ENCODE results near the gene GNPNAT1.

Gene GNPNAT1

DNA sequence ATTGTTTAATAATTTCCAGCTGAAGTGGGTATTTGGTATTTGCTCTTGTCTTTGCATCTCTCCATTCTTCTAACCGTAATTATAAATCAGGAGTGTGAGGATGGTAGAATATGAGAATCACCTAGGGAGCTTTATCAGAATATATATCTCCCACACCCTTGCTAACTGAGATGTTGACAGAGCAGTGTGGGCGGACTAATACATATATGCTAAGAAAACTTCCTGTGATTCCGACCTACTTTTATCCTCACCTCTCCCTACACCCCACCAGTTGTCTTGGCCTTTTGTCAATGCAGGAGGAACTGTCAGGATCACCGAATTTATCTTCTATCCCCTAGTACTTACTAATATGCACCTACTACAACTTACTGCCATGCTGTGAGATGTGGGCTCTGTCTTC lies 14.7 kb upstream of the GNPNAT1 start:
- TF ChIP-seq TAF1 (IDR thresholded peaks at IDR 0.05; ENCODE audit: low read depth) (no peak), EGR1 (IDR thresholded peaks at IDR 0.05) (no peak), NFIC (IDR thresholded peaks at IDR 0.05) (no peak), RAD21 (IDR thresholded peaks at IDR 0.05; ENCODE audit: low read depth) (no peak), YY1 (IDR thresholded peaks at IDR 0.05; ENCODE audit: low read depth) (no peak), ZBTB7A (IDR thresholded peaks at IDR 0.05; ENCODE audit: low read depth) (no peak)
- TF ChIP-seq, protein P1, sequence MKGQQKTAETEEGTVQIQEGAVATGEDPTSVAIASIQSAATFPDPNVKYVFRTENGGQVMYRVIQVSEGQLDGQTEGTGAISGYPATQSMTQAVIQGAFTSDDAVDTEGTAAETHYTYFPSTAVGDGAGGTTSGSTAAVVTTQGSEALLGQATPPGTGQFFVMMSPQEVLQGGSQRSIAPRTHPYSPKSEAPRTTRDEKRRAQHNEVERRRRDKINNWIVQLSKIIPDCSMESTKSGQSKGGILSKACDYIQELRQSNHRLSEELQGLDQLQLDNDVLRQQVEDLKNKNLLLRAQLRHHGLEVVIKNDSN (IDR thresholded peaks at IDR 0.05): no peak
- TF ChIP-seq, protein P2, sequence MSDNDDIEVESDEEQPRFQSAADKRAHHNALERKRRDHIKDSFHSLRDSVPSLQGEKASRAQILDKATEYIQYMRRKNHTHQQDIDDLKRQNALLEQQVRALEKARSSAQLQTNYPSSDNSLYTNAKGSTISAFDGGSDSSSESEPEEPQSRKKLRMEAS (IDR thresholded peaks at IDR 0.05): no peak
- TF ChIP-seq, protein P3, sequence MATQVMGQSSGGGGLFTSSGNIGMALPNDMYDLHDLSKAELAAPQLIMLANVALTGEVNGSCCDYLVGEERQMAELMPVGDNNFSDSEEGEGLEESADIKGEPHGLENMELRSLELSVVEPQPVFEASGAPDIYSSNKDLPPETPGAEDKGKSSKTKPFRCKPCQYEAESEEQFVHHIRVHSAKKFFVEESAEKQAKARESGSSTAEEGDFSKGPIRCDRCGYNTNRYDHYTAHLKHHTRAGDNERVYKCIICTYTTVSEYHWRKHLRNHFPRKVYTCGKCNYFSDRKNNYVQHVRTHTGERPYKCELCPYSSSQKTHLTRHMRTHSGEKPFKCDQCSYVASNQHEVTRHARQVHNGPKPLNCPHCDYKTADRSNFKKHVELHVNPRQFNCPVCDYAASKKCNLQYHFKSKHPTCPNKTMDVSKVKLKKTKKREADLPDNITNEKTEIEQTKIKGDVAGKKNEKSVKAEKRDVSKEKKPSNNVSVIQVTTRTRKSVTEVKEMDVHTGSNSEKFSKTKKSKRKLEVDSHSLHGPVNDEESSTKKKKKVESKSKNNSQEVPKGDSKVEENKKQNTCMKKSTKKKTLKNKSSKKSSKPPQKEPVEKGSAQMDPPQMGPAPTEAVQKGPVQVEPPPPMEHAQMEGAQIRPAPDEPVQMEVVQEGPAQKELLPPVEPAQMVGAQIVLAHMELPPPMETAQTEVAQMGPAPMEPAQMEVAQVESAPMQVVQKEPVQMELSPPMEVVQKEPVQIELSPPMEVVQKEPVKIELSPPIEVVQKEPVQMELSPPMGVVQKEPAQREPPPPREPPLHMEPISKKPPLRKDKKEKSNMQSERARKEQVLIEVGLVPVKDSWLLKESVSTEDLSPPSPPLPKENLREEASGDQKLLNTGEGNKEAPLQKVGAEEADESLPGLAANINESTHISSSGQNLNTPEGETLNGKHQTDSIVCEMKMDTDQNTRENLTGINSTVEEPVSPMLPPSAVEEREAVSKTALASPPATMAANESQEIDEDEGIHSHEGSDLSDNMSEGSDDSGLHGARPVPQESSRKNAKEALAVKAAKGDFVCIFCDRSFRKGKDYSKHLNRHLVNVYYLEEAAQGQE (IDR thresholded peaks at IDR 0.05; ENCODE audit: low read depth): no peak

DNA sequence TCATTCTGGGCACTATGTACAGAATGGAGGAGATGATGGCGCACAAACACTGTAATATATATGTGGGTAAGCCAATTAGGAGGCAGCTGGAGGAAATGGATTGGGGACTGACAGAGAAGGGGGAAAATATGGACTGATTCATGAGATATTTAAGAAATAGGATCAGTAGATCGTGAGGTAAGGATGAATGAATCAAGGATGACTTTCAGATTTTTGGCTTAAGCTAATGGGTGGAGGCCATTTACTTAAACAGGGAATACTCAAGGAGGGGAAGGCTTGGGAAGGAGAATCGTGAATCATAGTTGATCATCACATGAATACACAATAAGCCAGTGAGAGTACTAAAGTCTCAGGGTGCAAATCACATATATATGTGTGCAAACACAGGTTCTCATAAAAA lies 11.2 kb upstream of the GNPNAT1 start:
- TF ChIP-seq, protein P1 (IDR thresholded peaks at IDR 0.05): no peak
- TF ChIP-seq NFIC (IDR thresholded peaks at IDR 0.05): no peak
- no peak for TF ChIP-seq CREB1 (IDR thresholded peaks at IDR 0.05; ENCODE audit: low read depth)
- no peak for TF ChIP-seq EP300 (IDR thresholded peaks at IDR 0.05; ENCODE audit: borderline replicate concordance)
- no peak for TF ChIP-seq TCF12 (IDR thresholded peaks at IDR 0.05; ENCODE audit: low read depth)
- TF ChIP-seq, protein P2 (IDR thresholded peaks at IDR 0.05): no peak
- no peak for TF ChIP-seq ZBTB7A (IDR thresholded peaks at IDR 0.05; ENCODE audit: low read depth)
- no peak for TF ChIP-seq YY1 (IDR thresholded peaks at IDR 0.05; ENCODE audit: low read depth)
- TF ChIP-seq TEAD4 (IDR thresholded peaks at IDR 0.05): no peak
- TF ChIP-seq FOXM1 (IDR thresholded peaks at IDR 0.05; ENCODE audit: borderline replicate concordance, low read depth): no peak
- TF ChIP-seq RAD21 (IDR thresholded peaks at IDR 0.05; ENCODE audit: low read depth): no peak

DNA sequence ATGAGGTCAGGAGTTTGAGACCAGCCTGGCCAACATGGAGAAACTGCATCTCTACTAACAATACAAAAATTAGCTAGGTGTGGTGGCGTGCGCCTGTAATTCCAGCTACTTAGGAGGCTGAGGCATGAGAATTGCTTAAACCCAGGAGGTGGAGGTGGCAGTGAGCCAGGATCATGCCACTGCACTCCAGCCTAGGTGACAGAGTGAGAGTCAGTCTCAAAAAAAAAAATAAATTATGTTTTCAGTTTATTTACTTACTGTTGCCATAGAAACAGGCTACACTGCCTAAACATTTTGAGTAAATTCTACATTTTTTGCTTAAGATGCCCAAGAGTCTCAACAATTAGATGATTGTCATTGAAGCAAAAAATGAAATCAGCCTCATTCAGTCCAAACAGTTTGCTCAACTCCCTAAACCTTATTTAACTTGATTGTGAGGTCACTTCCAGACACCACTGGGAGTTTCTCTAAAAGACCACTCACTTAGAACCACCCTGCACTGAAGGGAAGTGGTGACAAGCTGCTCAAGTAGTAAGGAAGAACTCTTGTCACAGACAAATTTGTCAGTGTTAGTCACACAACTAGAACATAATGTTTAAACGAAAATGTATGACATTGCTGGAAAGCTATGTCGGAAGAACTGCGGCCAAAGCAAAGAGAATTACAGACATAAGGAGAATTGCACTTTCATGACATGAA lies 9.8 kb upstream of the GNPNAT1 start:
- no peak for TF ChIP-seq FOXM1 (IDR thresholded peaks at IDR 0.05; ENCODE audit: borderline replicate concordance, low read depth)
- TF ChIP-seq YY1 (IDR thresholded peaks at IDR 0.05; ENCODE audit: low read depth): no peak
- TF ChIP-seq, protein P2 (IDR thresholded peaks at IDR 0.05): no peak
- TF ChIP-seq, protein P1 (IDR thresholded peaks at IDR 0.05): no peak
- TF ChIP-seq, protein P3 (IDR thresholded peaks at IDR 0.05; ENCODE audit: low read depth): no peak
- no peak for TF ChIP-seq ZBTB7A (IDR thresholded peaks at IDR 0.05; ENCODE audit: low read depth)
- TF ChIP-seq CEBPB (IDR thresholded peaks at IDR 0.05): no peak; the same call in 1 of the 2 replicates
- TF ChIP-seq EP300 (IDR thresholded peaks at IDR 0.05; ENCODE audit: borderline replicate concordance): no peak
- TF ChIP-seq RAD21 (IDR thresholded peaks at IDR 0.05; ENCODE audit: low read depth): no peak
- no peak for TF ChIP-seq TAF1 (IDR thresholded peaks at IDR 0.05; ENCODE audit: low read depth)
- TF ChIP-seq NFIC (IDR thresholded peaks at IDR 0.05): no peak
- no peak for TF ChIP-seq TCF12 (IDR thresholded peaks at IDR 0.05; ENCODE audit: low read depth)
- TF ChIP-seq TEAD4 (IDR thresholded peaks at IDR 0.05): no peak
- no peak for TF ChIP-seq EGR1 (IDR thresholded peaks at IDR 0.05)
- TF ChIP-seq CREB1 (IDR thresholded peaks at IDR 0.05; ENCODE audit: low read depth): no peak

DNA sequence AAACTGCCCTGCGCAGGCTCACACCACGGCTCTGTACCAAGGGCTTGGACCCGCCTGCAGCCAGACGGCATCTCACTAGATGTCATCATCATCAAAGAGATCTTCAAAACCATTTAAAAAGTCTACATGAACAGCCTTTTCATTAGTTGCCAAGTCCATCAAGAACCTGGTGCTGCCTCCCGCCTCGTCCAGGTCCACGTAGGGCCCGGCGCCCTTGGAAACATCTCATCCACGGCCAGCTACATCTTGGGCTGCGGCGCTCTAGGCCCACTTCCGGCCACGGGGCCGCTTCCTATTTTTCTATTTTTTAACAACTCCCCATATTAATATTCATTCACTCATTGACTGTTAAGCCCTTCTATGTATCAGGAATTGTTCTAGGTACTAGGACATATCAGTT lies 7.4 kb upstream of the GNPNAT1 start:
- TF ChIP-seq YY1 (IDR thresholded peaks at IDR 0.05; ENCODE audit: low read depth) (no peak), TCF12 (IDR thresholded peaks at IDR 0.05; ENCODE audit: low read depth) (no peak), FOXM1 (IDR thresholded peaks at IDR 0.05; ENCODE audit: borderline replicate concordance, low read depth) (no peak), TAF1 (IDR thresholded peaks at IDR 0.05; ENCODE audit: low read depth) (no peak), EP300 (IDR thresholded peaks at IDR 0.05; ENCODE audit: borderline replicate concordance) (no peak), ZBTB7A (IDR thresholded peaks at IDR 0.05; ENCODE audit: low read depth) (no peak), EGR1 (IDR thresholded peaks at IDR 0.05) (no peak)
- TF ChIP-seq, protein P3 (IDR thresholded peaks at IDR 0.05; ENCODE audit: low read depth): no peak
- TF ChIP-seq, protein P2 (IDR thresholded peaks at IDR 0.05): no peak
